ENCODE data around the gene ATOH8. TPM values are rescaled to one million over a fixed set of nuclear protein-coding genes. Genes with fewer than 3 reads are reported as not detected.
A peak's percentile ranks its signal among the peaks of the same experiment; 100 is the strongest.

The ATOH8 gene
- total RNA-seq, 4 donors from 2014 or later, result 34.5 to 79.5 (median 59.6) TPM

DNA sequence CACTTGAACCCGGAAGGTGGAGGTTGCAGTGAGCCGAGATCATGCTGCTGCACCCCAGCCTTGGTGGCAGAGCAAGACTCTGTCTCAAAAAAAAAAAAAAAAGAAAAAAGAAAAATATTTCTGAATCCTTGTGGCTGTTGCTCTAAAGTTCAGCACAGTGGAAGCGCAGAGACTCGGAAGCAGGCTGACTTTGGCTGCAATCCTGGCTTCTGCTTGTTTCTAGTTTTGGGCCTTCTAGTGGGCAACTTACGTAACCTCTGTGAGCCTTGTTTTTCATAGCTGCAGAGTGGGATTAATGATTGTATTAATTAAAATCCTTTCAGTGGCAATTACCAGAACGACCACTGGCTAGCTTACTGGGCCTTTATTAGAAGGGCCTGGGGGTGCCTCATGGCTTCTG, 31.3 kb upstream of the ATOH8 start:
- no peak for ATAC-seq
- Histone ChIP-seq H3K9me3 (no peaks in the 10 kb centered on the region), H3K4me1 (no peaks in the 10 kb centered on the region), H3K27me3 (no peaks in the 10 kb centered on the region), H3K36me3 (no peaks in the 10 kb centered on the region), H3K4me3 (no peak overlapping the region), H3K27ac (no peak overlapping the region)
- 88 to 100% methylated on average over 3 to 4 of the region's 6 CpGs for WGBS, 2 donors (ENCODE audit: low coverage in 1 of 2)
- TF ChIP-seq, protein P1, sequence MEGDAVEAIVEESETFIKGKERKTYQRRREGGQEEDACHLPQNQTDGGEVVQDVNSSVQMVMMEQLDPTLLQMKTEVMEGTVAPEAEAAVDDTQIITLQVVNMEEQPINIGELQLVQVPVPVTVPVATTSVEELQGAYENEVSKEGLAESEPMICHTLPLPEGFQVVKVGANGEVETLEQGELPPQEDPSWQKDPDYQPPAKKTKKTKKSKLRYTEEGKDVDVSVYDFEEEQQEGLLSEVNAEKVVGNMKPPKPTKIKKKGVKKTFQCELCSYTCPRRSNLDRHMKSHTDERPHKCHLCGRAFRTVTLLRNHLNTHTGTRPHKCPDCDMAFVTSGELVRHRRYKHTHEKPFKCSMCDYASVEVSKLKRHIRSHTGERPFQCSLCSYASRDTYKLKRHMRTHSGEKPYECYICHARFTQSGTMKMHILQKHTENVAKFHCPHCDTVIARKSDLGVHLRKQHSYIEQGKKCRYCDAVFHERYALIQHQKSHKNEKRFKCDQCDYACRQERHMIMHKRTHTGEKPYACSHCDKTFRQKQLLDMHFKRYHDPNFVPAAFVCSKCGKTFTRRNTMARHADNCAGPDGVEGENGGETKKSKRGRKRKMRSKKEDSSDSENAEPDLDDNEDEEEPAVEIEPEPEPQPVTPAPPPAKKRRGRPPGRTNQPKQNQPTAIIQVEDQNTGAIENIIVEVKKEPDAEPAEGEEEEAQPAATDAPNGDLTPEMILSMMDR (IDR thresholded peaks at IDR 0.05), result no peak
- no peak for TF ChIP-seq POLR2AphosphoS5 (IDR thresholded peaks at IDR 0.05)
- TF ChIP-seq EP300 (IDR thresholded peaks at IDR 0.05), result no peak

DNA sequence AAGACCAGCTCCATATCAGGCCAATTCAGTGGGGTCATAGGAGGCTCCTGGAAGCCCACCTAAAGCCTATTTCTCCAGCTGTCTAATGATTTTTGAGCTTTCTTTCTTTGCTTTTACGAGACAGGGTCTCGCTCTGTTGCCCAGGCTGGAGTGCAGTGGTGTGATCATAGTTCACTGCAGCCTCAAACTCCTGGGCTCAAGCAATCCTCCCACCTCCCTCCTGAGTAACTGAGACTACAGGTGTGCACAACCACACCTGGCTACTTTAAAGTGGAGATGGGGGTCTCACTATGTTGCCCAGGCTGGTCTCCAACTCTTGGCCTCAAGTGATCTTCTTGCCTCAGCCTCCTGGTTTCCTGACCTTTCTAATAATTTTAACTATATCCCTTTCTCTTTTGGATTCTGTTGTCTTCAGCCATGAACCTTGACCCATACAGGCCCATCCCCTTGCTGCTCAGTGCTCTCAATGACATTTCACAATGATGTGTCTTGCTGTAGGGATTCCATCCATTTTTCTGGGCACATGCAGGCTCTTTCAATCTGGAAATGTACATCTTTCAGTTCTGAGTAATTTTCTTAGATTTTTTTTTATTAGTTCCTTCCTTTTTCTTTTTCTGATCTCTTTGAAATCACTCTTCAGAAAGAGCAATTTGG, 30.0 kb upstream of the ATOH8 start:
- Histone ChIP-seq H3K4me1 (peaks cover 0 to 5% (median 0%) of the 10 kb centered on the region in 3 donors), H3K9me3 (no peaks in the 10 kb centered on the region), H3K27ac (no peak overlapping the region), H3K27me3 (no peaks in the 10 kb centered on the region), H3K4me3 (no peak overlapping the region), H3K36me3 (no peaks in the 10 kb centered on the region)
- no peak for ATAC-seq
- TF ChIP-seq POLR2A (IDR thresholded peaks at IDR 0.05) (no peak), POLR2AphosphoS5 (IDR thresholded peaks at IDR 0.05) (no peak), EP300 (IDR thresholded peaks at IDR 0.05) (no peak)
- TF ChIP-seq, protein P1 (IDR thresholded peaks at IDR 0.05), result no peak
- WGBS, 2 donors (ENCODE audit: low coverage in 1 of 2), result 95 to 100% methylated on average over 2 of the region's 2 CpGs

DNA sequence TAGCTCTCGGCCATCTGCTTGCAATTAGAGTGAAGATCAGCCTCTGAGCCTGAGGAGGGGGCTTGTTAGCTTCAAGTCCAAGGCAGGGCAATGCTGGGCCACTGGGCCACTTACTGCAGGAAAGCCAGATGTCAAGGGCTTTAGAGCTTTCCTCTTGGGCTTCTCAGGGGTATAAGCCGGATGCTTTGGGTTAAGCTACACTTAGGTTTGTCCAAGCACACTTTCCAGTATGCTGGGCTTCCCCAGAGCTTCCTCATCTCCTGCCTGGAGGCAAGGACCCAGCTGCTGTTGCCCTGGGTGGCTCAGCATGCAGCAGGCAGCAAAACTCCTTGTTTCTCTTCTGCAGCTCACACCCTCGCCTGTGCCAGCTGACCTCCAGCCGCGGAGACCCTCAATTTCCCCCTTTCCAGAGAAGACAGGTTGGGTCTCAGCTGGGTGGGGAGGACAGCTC, 29.0 kb upstream of the ATOH8 start:
- Histone ChIP-seq H3K36me3 (no peaks in the 10 kb centered on the region), H3K4me3 (no peak overlapping the region), H3K4me1 (peaks cover 0 to 15% (median 0%) of the 10 kb centered on the region in 3 donors), H3K9me3 (no peaks in the 10 kb centered on the region), H3K27ac (peak overlapping the region in 1 of 4 donors; percentile 26), H3K27me3 (no peaks in the 10 kb centered on the region)
- TF ChIP-seq EP300 (IDR thresholded peaks at IDR 0.05), result no peak
- no peak for TF ChIP-seq POLR2AphosphoS5 (IDR thresholded peaks at IDR 0.05)
- TF ChIP-seq, protein P1 (IDR thresholded peaks at IDR 0.05), result no peak
- no peak for TF ChIP-seq POLR2A (IDR thresholded peaks at IDR 0.05)
- WGBS, 2 donors (ENCODE audit: low coverage in 1 of 2), result 73% methylated on average over 2 of the region's 5 CpGs; no CpG with 5 or more reads in 1 of the 2 donors
- ATAC-seq, result no peak

DNA sequence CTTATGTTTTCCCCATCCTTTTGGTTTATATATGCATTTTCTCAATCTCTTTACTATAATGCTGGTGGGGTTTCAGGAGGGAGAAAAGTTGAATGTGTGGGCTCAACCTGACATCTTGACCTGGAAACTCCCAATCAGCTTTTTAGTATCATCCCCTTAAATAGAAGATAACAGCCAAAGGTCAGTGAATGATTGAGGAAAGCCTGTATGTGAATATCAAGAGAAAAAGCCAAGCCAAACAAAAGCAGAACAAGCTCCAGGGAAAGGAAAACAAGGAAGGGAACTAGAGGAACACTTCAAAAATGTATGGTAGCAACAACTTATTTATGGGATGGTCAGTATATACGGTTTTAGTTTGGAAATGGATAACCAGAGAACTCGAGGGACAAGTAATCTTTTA, 28.3 kb upstream of the ATOH8 start:
- no peak for ATAC-seq
- no peak for TF ChIP-seq EP300 (IDR thresholded peaks at IDR 0.05)
- no peak for TF ChIP-seq POLR2AphosphoS5 (IDR thresholded peaks at IDR 0.05)
- TF ChIP-seq, protein P1 (IDR thresholded peaks at IDR 0.05), result no peak
- no peak for TF ChIP-seq POLR2A (IDR thresholded peaks at IDR 0.05)
- Histone ChIP-seq H3K27ac (no peak overlapping the region), H3K36me3 (no peaks in the 10 kb centered on the region), H3K4me3 (no peak overlapping the region), H3K4me1 (peaks cover 0 to 15% (median 0%) of the 10 kb centered on the region in 3 donors), H3K9me3 (no peaks in the 10 kb centered on the region), H3K27me3 (no peaks in the 10 kb centered on the region)
- WGBS, 2 donors (ENCODE audit: low coverage in 1 of 2), result 43 to 53% methylated on average over 2 of the region's 2 CpGs

DNA sequence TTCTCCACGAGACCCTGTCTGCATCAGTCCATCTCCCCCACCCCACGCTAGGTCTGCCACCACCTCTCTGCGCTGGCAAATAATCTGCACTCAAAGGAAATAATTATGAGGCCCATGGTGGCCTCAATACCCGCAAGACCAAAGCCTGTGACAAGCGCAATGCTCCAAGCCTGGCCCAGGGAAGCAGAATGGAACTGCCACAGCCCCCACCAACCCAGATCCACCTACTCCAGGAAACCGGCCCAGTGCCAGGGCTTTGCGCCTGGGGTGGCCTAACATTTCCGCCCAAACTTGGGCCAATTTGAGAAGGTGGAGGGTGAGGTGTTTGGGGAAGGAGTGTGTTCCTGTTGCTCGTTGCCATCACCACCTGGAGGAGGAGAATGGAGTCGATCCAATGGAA, 26.0 kb upstream of the ATOH8 start:
- H3K4me3 ChIP-seq, result no peak overlapping the region
- H3K27ac ChIP-seq, result peak overlapping the region in 1 of 4 donors; percentile 55
- H3K4me1 ChIP-seq, result peaks cover 0 to 21% (median 0%) of the 10 kb centered on the region in 3 donors
- no peaks in the 10 kb centered on the region for H3K36me3 ChIP-seq
- WGBS, 2 donors (ENCODE audit: low coverage in 1 of 2), result 79% methylated on average over 6 of the region's 10 CpGs; no CpG with 5 or more reads in 1 of the 2 donors
- TF ChIP-seq POLR2A (IDR thresholded peaks at IDR 0.05) (no peak), POLR2AphosphoS5 (IDR thresholded peaks at IDR 0.05) (no peak), EP300 (IDR thresholded peaks at IDR 0.05) (no peak)
- TF ChIP-seq, protein P1 (IDR thresholded peaks at IDR 0.05), result no peak
- no peaks in the 10 kb centered on the region for H3K9me3 ChIP-seq
- no peak for ATAC-seq
- H3K27me3 ChIP-seq, result no peaks in the 10 kb centered on the region
